Measurements from ENCODE around the gene MAP6. TPM values are rescaled to one million over a fixed set of nuclear protein-coding genes. Genes with fewer than 3 reads are reported as not detected.
"Not testable (repeated sequence)": the region's sequence is repeated elsewhere in the genome, so short reads cannot be mapped to it uniquely, and the experiment has no call there.

MAP6 gene
- total RNA-seq, 4 donors from 2014 or later: 0.22 to 0.33 (median 0.25) TPM; not detected in 1

DNA sequence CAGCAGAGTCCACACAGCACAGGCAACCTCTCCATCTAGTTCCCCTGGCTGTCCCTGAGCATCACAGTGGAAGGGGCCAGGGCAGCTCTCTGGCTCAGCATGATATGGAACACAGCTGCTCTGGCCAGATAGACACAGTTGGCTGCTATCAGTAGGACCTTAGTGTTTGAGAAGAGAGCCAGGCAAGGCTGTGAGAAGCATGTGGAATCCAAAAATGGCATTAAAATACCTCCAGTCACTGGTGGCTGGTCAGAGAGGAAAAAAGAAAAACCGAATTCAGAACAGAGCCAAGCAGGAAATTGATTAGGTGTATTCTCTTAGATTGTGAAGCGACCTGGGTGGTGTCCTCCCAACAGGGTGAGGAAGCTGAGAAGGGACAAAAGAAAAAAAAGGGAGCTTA lies 78.9 kb downstream of the MAP6 start:
- no peaks in the 10 kb centered on the region for H3K27me3 ChIP-seq
- ATAC-seq (no peak), DNase-seq (no peak)
- TF ChIP-seq, protein P1, sequence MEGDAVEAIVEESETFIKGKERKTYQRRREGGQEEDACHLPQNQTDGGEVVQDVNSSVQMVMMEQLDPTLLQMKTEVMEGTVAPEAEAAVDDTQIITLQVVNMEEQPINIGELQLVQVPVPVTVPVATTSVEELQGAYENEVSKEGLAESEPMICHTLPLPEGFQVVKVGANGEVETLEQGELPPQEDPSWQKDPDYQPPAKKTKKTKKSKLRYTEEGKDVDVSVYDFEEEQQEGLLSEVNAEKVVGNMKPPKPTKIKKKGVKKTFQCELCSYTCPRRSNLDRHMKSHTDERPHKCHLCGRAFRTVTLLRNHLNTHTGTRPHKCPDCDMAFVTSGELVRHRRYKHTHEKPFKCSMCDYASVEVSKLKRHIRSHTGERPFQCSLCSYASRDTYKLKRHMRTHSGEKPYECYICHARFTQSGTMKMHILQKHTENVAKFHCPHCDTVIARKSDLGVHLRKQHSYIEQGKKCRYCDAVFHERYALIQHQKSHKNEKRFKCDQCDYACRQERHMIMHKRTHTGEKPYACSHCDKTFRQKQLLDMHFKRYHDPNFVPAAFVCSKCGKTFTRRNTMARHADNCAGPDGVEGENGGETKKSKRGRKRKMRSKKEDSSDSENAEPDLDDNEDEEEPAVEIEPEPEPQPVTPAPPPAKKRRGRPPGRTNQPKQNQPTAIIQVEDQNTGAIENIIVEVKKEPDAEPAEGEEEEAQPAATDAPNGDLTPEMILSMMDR (IDR thresholded peaks at IDR 0.05 in 4 of 5, conservative IDR thresholded peaks at IDR 0.05 in 1 of 5): no peak
- no peak for TF ChIP-seq POLR2A (IDR thresholded peaks at IDR 0.05)
- no peaks in the 10 kb centered on the region for H3K4me1 ChIP-seq
- intact Hi-C loops (cut with DNase I; ENCODE audit: low total_unique reads): no loop called here
- no peak overlapping the region for H3K4me3 ChIP-seq
- in situ Hi-C loops (cut with MboI; ENCODE audit: low sequenced_read_pairs in 4 of 4): no loop called here
- no peak overlapping the region for H3K27ac ChIP-seq
- H3K36me3 ChIP-seq: no peaks in the 10 kb centered on the region
- no peaks in the 10 kb centered on the region for H3K9me3 ChIP-seq

DNA sequence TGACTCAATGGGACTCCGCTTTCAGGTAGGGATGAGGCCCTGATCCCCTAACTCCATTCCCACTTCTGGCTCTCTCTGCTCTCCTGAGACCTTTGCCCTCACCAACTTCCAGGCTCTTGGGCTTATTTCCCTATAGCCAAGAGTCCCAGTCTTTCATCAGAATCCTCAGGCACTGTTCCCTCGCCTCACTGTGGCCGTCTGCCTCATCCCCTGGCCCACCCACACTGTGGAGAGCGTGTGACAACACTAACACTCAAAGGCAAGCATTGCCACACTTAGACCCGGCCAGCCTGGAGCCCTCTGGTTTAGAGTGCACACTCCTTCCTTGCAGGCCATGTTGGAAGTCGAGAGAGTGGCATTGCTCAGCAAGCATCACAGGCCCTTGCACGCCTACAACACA lies 79.8 kb downstream of the MAP6 start:
- no peaks in the 10 kb centered on the region for H3K36me3 ChIP-seq
- no peak overlapping the region for H3K4me3 ChIP-seq
- in situ Hi-C loops (cut with MboI; ENCODE audit: low sequenced_read_pairs in 4 of 4): no loop called here
- H3K4me1 ChIP-seq: peaks cover 3 to 4% of the 10 kb centered on the region in 2 donors
- DNase-seq (no peak), ATAC-seq (no peak)
- intact Hi-C loops (cut with DNase I; ENCODE audit: low total_unique reads): no loop called here
- no peaks in the 10 kb centered on the region for H3K9me3 ChIP-seq
- H3K27me3 ChIP-seq: no peaks in the 10 kb centered on the region
- H3K27ac ChIP-seq: no peak overlapping the region
- TF ChIP-seq, protein P1 (IDR thresholded peaks at IDR 0.05 in 4 of 5, conservative IDR thresholded peaks at IDR 0.05 in 1 of 5): no peak
- TF ChIP-seq POLR2A (IDR thresholded peaks at IDR 0.05): no peak

DNA sequence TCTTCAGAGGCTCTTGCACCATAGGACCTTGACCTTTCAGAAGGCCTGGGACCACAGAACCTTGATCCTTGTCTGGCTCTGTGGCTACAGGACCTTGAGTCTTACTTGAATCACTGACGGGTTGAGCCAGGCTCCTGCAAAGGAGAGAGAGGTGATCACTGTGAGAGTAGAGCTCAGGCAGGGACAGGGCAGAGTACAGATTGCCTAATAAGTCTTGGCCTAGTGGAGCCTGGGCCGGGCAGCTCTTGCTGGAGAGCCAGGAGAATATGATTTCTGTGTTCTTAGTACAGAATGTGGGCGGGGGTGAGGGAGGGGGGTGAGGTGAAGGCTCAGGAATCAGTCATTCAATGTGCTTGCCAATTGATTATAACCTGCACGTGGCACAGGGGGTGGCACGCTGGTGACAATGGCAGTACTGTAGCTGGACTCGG lies 80.8 kb downstream of the MAP6 start:
- intact Hi-C loops (cut with DNase I; ENCODE audit: low total_unique reads): no loop called here
- no peak overlapping the region for H3K27ac ChIP-seq
- no peak overlapping the region for H3K4me3 ChIP-seq
- H3K4me1 ChIP-seq: peaks cover 5 to 6% of the 10 kb centered on the region in 2 donors
- H3K9me3 ChIP-seq: no peaks in the 10 kb centered on the region
- ATAC-seq (no peak), DNase-seq (no peak)
- no peaks in the 10 kb centered on the region for H3K27me3 ChIP-seq
- in situ Hi-C loops (cut with MboI; ENCODE audit: low sequenced_read_pairs in 4 of 4): no loop called here
- TF ChIP-seq POLR2A (IDR thresholded peaks at IDR 0.05): no peak
- TF ChIP-seq, protein P1 (IDR thresholded peaks at IDR 0.05 in 4 of 5, conservative IDR thresholded peaks at IDR 0.05 in 1 of 5): no peak
- no peaks in the 10 kb centered on the region for H3K36me3 ChIP-seq

DNA sequence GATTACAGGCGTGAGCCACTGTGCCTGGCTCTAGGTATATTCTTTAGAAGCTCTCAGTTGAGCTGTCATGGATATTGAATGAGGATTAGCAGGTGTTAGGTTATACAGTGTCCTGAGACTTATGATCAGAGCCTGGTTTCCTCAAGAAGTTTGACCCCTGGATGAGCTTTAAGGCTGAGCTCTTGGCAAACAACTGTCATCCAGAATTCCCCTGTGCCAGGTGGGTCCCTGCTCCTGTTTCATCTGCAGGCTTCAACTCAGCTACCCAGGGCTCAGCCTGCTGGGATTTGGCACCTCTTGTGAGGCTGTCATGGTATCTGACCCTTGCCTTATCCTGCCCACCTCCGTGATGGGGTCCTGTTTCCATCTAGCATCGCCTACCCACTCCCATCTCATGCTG lies 82.4 kb downstream of the MAP6 start:
- Histone ChIP-seq H3K27ac (no peak overlapping the region), H3K36me3 (no peaks in the 10 kb centered on the region), H3K4me3 (no peak overlapping the region), H3K4me1 (peaks cover 6 to 13% of the 10 kb centered on the region in 2 donors), H3K9me3 (no peaks in the 10 kb centered on the region), H3K27me3 (no peaks in the 10 kb centered on the region)
- intact Hi-C loops (cut with DNase I; ENCODE audit: low total_unique reads) (no loop called here), in situ Hi-C loops (cut with MboI; ENCODE audit: low sequenced_read_pairs in 4 of 4) (no loop called here)
- TF ChIP-seq POLR2A (IDR thresholded peaks at IDR 0.05): no peak
- TF ChIP-seq, protein P1 (IDR thresholded peaks at IDR 0.05 in 4 of 5, conservative IDR thresholded peaks at IDR 0.05 in 1 of 5): no peak
- DNase-seq (no peak), ATAC-seq (no peak)

DNA sequence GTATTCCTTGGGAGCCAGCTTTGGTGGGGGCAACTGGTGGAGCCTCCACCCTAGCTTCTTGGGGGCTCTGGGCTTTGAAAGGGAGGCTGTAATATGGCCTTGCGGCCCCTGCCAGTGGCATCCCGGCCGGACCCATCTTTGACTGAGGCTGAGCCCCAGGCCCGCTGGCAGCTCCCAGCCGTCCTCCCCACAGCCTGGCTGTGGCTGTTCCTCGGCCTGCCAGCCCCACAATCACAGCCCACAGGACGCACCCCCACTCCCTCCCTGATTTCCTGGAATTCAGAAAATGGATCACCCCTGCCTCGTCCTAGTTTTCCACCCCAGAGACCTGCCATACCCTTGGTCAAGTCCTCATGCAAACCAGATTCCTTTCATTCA lies 83.6 kb downstream of the MAP6 start:
- Histone ChIP-seq H3K9me3 (no peaks in the 10 kb centered on the region), H3K4me1 (peaks cover 6 to 13% of the 10 kb centered on the region in 2 donors), H3K4me3 (no peak overlapping the region), H3K27ac (peak overlapping the region in 2 of 4 donors; percentile 83 to 85), H3K36me3 (no peaks in the 10 kb centered on the region), H3K27me3 (no peaks in the 10 kb centered on the region)
- DNase-seq: no peak
- TF ChIP-seq POLR2A (IDR thresholded peaks at IDR 0.05): no peak
- TF ChIP-seq, protein P1 (IDR thresholded peaks at IDR 0.05 in 4 of 5, conservative IDR thresholded peaks at IDR 0.05 in 1 of 5): no peak
- intact Hi-C loops (cut with DNase I; ENCODE audit: low total_unique reads): no loop called here
- ATAC-seq: no peak
- in situ Hi-C loops (cut with MboI; ENCODE audit: low sequenced_read_pairs in 4 of 4): no loop called here

DNA sequence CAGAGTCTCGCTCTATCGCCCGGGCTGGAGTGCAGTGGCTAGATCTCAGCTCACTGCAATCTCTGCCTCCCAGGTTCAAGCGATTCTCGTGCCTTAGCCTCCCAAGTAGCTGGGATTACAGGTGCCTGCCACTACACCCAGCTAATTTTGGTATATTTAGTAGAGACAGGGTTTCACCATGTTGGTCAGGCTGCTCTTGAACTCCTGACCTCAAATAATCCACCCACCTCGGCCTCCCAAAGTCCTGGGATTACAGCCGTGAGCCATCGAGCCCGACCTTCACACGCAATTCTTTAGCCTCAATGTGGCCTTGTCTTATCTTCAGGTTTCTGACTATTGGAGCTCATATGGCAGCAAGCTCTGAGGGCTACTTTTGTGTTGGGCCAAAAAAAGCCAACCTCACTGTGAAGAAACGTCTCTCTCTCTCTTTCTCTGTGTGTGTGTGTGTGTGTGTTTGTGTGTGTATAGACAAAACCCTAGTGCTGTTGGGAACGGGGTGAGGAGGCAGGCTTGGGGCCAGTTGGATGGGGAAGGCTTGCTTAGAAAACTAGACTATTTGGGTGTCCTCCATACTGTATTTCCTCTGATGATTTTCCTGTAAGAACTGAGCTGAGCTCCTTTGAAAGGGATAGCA lies 84.1 kb downstream of the MAP6 start:
- peak overlapping the region; percentile 78 to 87 (median 84) for H3K27ac ChIP-seq
- ATAC-seq; intact Hi-C loops (cut with DNase I; ENCODE audit: low total_unique reads); H3K9me3 ChIP-seq; H3K36me3 ChIP-seq; H3K27me3 ChIP-seq; DNase-seq: not testable (repeated sequence)
- H3K4me1 ChIP-seq: peaks cover 6 to 13% of the 10 kb centered on the region in 2 donors
- peak overlapping the region in 1 of 4 donors; percentile 78 for H3K4me3 ChIP-seq
- in situ Hi-C loops (cut with MboI; ENCODE audit: low sequenced_read_pairs in 4 of 4): loop anchor here in 2 of 4 donors (5.0 kb wide), 1 partner anchor 37 kb away; no protein-coding TSS in a partner anchor
